Keratinocyte (primary cell): ENCODE results near the gene INPP5A. TPM values are rescaled to one million over a fixed set of nuclear protein-coding genes. Genes with fewer than 3 reads are reported as not detected.

ENCODE experiments used
- DNase-seq: peaks from one replicate; pipeline ENCODE4 v3.0.0-alpha.2; 2011; ENCODE audit warnings: low read depth, missing footprints, low spot score
- FAIRE-seq: peaks from 2 replicates; lab custom pipeline; 2011; peaks lifted over from hg19 to GRCh38; lab: Jason Lieb, UNC
- H2AFZ ChIP-seq: 2 replicates; pipeline ENCODE4 v1.6.0; 2012; ENCODE audit warnings: low read length, control low read depth, inconsistent platforms; ENCODE audit not compliant: control insufficient read depth
- H3K27ac ChIP-seq: 2 replicates; pipeline ENCODE4 v1.5.1; 2011; ENCODE audit warnings: low read length; ENCODE audit not compliant: control insufficient read depth, insufficient read depth
- H3K27me3 ChIP-seq: 3 replicates; pipeline ENCODE4 v1.6.0; 2011; ENCODE audit warnings: low read length; ENCODE audit not compliant: control insufficient read depth, insufficient read depth; ENCODE audit errors: extremely low read depth
- H3K36me3 ChIP-seq, 2 experiments: 2 replicates in 1 of 2; 3 replicates in 1 of 2; pipeline ENCODE4 v1.5.1; 2011; ENCODE audit warnings: low read length in 2 of 2, mild to moderate bottlenecking in 1 of 2; ENCODE audit not compliant: control insufficient read depth in 2 of 2, insufficient read depth in 2 of 2; ENCODE audit errors: extremely low read depth in 1 of 2
- H3K4me1 ChIP-seq: 3 replicates; pipeline ENCODE4 v1.5.1; 2011; ENCODE audit warnings: low read length; ENCODE audit not compliant: control insufficient read depth, insufficient read depth; ENCODE audit errors: extremely low read depth
- H3K4me2 ChIP-seq: 3 replicates; pipeline ENCODE4 v1.6.0; 2011; ENCODE audit warnings: low read depth, low read length; ENCODE audit not compliant: control insufficient read depth, insufficient read depth; ENCODE audit errors: extremely low read depth
- H3K4me3 ChIP-seq, 3 experiments: fragments of 200-600 bp in 1 of 3; sonication (generic) in 1 of 3; 2 replicates in 2 of 3; 3 replicates in 1 of 3; pipeline ENCODE4 v1.5.1; 2011 to 2016; ENCODE audit warnings: low read length in 3 of 3, mild to moderate bottlenecking in 3 of 3, control low read depth in 2 of 3, inconsistent platforms in 1 of 3, low read depth in 1 of 3, mixed read lengths in 1 of 3, mixed run types in 1 of 3, moderate library complexity in 1 of 3; ENCODE audit not compliant: control insufficient read depth in 2 of 3, insufficient read depth in 2 of 3; ENCODE audit errors: extremely low read depth in 1 of 3
- H3K79me2 ChIP-seq: 2 replicates; pipeline ENCODE4 v1.6.0; 2012; ENCODE audit warnings: low read length; ENCODE audit not compliant: control insufficient read depth, insufficient read depth
- H3K9ac ChIP-seq: 3 replicates; pipeline ENCODE4 v1.6.0; 2011; ENCODE audit warnings: low read length; ENCODE audit not compliant: control insufficient read depth, insufficient read depth; ENCODE audit errors: extremely low read depth
- H3K9me1 ChIP-seq: 3 replicates; pipeline ENCODE4 v1.6.0; 2011; ENCODE audit warnings: low read length; ENCODE audit not compliant: control insufficient read depth, insufficient read depth; ENCODE audit errors: extremely low read depth
- H3K9me3 ChIP-seq: 2 replicates; pipeline ENCODE4 v1.5.1; 2012; ENCODE audit warnings: low read depth, low read length; ENCODE audit not compliant: control insufficient read depth
- H4K20me1 ChIP-seq: 3 replicates; pipeline ENCODE4 v1.6.0; 2011; ENCODE audit warnings: low read length; ENCODE audit not compliant: control insufficient read depth, insufficient read depth; ENCODE audit errors: extremely low read depth
- EZH2 ChIP-seq: IDR thresholded peaks from one replicate; pipeline ENCODE4 v1.6.1; 2012; ENCODE audit warnings: inconsistent platforms, mild to moderate bottlenecking, low read length, moderate library complexity
- dilution Hi-C: fragments of 300-500 bp; cut with MboI; formaldehyde crosslinking; loops from one replicate; pipeline ENCODE4 v1.7.0; 2020; ENCODE audit warnings: low sequenced_read_pairs; ENCODE audit not compliant: extremely low pct_ligation_motif_present
- polyA plus RNA-seq, 5 experiments: library from polyadenylated mRNA; depleted of rRNA in 3 of 5; stranded (reverse) in 3 of 5; stranded (forward) in 1 of 5; unstranded in 1 of 5; fragments of >200 nt; gene quantifications; 1 replicate in 1 of 5; 2 replicates in 3 of 5; 3 replicates in 1 of 5; pipeline versions ENCODE4 v1.2.1 to v1.2.3, GENCODE V29; 2011 to 2012; ENCODE audit warnings: missing spikeins in 2 of 5, low read depth in 1 of 5, low replicate concordance in 1 of 5
- TF ChIP-seq, protein P1 (sequence below), 3 experiments: IDR thresholded peaks in 1 of 3; conservative IDR thresholded peaks in 1 of 3; optimal IDR thresholded peaks in 1 of 3; 2 replicates in 2 of 3; 3 replicates in 1 of 3; pipeline versions ENCODE3 to v1.5.1; 2011; ENCODE audit warnings: low read length in 3 of 3, mild to moderate bottlenecking in 3 of 3, moderate library complexity in 2 of 3, control low read depth in 1 of 3, inconsistent platforms in 1 of 3; ENCODE audit not compliant: insufficient read depth in 2 of 3; ENCODE audit errors: extremely low read depth in 1 of 3

Gene INPP5A
- polyA plus RNA-seq, 1 donor (not counting 4 experiments of a cell fraction or from before 2014, with no cell fraction given): 11.2 TPM

DNA sequence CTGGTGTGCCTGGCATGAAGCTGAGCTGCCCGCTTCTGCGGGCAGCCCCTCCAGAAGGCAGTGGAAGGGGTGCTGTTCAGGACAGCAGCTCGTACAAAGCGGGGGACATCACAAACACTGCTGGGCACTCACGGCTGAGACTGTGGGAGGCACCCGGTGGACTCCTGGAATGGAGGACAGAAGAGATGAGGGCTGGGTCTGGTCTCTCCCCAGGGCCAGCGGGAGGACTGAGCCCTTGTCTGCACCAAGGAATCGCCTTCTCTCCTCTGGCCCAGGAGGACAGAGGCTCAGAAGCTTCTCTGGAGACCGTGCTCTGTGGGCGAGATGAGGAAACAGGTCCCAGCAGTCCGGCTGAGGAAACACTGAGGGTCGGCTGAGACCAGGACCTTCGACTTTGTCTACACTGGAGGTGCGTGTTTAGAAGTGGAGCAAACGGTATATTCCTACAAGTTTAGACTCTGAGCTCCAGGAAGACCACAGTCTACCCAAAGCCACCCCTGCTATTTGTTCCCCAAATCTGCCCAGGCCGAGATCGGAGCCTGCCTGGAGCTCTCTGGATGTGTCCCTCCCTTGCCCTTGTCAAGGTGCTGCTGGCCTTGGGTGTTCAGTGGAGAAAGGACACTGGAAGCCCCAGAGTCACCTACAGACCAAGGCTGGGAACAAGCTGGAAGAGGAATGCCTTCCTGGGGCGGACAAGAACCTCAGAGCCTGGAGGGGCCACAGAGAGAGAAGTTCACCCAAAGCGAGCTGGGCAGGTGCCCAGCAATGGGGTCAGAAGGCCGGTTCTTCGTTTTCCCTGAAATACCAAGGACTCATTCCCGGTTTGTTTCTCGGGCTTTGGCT lies 12.9 kb upstream of the INPP5A start:
- Histone ChIP-seq H3K4me3 (no peak overlapping the region), H3K79me2 (no peaks in the 10 kb centered on the region), H4K20me1 (no peaks in the 10 kb centered on the region), H3K9me3 (no peaks in the 10 kb centered on the region), H3K4me2 (no peak overlapping the region), H3K27ac (no peak overlapping the region), H3K9ac (no peak overlapping the region), H2AFZ (no peak overlapping the region), H3K4me1 (no peaks in the 10 kb centered on the region), H3K9me1 (no peaks in the 10 kb centered on the region), H3K36me3 (no peaks in the 10 kb centered on the region), H3K27me3 (peaks cover 68% of the 10 kb centered on the region)
- no peak for TF ChIP-seq EZH2
- TF ChIP-seq, protein P1, sequence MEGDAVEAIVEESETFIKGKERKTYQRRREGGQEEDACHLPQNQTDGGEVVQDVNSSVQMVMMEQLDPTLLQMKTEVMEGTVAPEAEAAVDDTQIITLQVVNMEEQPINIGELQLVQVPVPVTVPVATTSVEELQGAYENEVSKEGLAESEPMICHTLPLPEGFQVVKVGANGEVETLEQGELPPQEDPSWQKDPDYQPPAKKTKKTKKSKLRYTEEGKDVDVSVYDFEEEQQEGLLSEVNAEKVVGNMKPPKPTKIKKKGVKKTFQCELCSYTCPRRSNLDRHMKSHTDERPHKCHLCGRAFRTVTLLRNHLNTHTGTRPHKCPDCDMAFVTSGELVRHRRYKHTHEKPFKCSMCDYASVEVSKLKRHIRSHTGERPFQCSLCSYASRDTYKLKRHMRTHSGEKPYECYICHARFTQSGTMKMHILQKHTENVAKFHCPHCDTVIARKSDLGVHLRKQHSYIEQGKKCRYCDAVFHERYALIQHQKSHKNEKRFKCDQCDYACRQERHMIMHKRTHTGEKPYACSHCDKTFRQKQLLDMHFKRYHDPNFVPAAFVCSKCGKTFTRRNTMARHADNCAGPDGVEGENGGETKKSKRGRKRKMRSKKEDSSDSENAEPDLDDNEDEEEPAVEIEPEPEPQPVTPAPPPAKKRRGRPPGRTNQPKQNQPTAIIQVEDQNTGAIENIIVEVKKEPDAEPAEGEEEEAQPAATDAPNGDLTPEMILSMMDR (optimal IDR thresholded peaks at IDR 0.05 in 1 of 3, IDR thresholded peaks at IDR 0.05 in 1 of 3, conservative IDR thresholded peaks at IDR 0.05 in 1 of 3; ENCODE audit: extremely low read depth in 1 of 3, insufficient read depth in 2 of 3, low read length in 3 of 3): no peak
- dilution Hi-C loops: no loop called here
- FAIRE-seq (no peak), DNase-seq (no peak)

DNA sequence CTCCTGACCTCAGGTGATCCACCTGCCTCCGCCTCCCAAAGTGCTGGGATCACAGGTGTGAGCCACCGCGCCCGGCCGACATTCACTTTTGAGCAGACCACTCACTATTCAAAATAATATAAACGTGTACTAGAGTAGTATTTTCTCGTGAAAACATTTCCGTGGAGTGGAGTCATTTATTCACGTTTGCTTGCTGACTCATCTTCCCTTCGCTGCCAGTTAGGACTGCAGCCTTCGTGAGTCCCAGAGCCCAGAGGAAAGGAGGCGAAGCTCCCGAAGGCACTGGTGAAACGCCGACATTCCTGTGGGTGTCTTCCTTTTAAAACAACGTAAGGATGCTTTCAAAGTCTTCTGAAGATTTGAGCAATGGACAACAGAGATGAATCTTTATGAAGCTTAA lies 10.9 kb upstream of the INPP5A start:
- Histone ChIP-seq H3K4me3 (no peak overlapping the region), H4K20me1 (no peaks in the 10 kb centered on the region), H3K4me1 (no peaks in the 10 kb centered on the region), H3K27me3 (peaks cover 50% of the 10 kb centered on the region), H3K79me2 (no peaks in the 10 kb centered on the region), H2AFZ (no peak overlapping the region), H3K36me3 (no peaks in the 10 kb centered on the region), H3K9me3 (no peaks in the 10 kb centered on the region), H3K9me1 (no peaks in the 10 kb centered on the region), H3K9ac (no peak overlapping the region), H3K27ac (no peak overlapping the region), H3K4me2 (no peak overlapping the region)
- TF ChIP-seq, protein P1 (optimal IDR thresholded peaks at IDR 0.05 in 1 of 3, IDR thresholded peaks at IDR 0.05 in 1 of 3, conservative IDR thresholded peaks at IDR 0.05 in 1 of 3; ENCODE audit: extremely low read depth in 1 of 3, insufficient read depth in 2 of 3, low read length in 3 of 3): no peak
- TF ChIP-seq EZH2: no peak
- FAIRE-seq: no peak
- dilution Hi-C loops: no loop called here
- no peak for DNase-seq
